ENCODE data around the gene MEF2B.

MEF2B gene

GRCh38 chr19:19098703-19099632 is 71.1 kb downstream of the MEF2B start:
- DNase-seq (ENCODE audit: low spot score) = no peak

GRCh38 chr19:19098084-19098702 is 71.9 kb downstream of the MEF2B start:
- no peak for DNase-seq (ENCODE audit: low spot score)

GRCh38 chr19:19096641-19097627 is 73.1 kb downstream of the MEF2B start:
- no peak for DNase-seq (ENCODE audit: low spot score)

GRCh38 chr19:19095691-19096090 is 74.4 kb downstream of the MEF2B start:
- no peak for DNase-seq (ENCODE audit: low spot score)

All from pons (tissue), 1 donor.